Type B pancreatic cell (in vitro differentiated cells): ENCODE measurements around the gene GNPDA1. TPM values are rescaled to one million over a fixed set of nuclear protein-coding genes. Genes with fewer than 3 reads are reported as not detected.
"Not testable (repeated sequence)": the region's sequence is repeated elsewhere in the genome, so short reads cannot be mapped to it uniquely, and the experiment has no call there.

Experiments used
- DNase-seq: peaks from one replicate; pipeline ENCODE4 v3.0.0; 2021; ENCODE audit warnings: mixed read lengths; ENCODE audit not compliant: unreplicated experiment; ENCODE audit errors: extremely low spot score
- H3K27ac Mint-ChIP-seq: 2 replicates; pipeline ENCODE4 v1.8.0; 2021; ENCODE audit warnings: mild to moderate bottlenecking, mixed read lengths
- H3K27me3 Mint-ChIP-seq: 2 replicates; pipeline ENCODE4 v1.8.0; 2021; ENCODE audit warnings: mixed read lengths
- H3K36me3 Mint-ChIP-seq: 2 replicates; pipeline ENCODE4 v1.8.0; 2021; ENCODE audit warnings: mixed read lengths
- H3K4me1 Mint-ChIP-seq: one replicate; pipeline ENCODE4 v1.8.0; 2021; ENCODE audit warnings: mixed read lengths; ENCODE audit not compliant: unreplicated experiment
- H3K4me3 Mint-ChIP-seq: 2 replicates; pipeline ENCODE4 v1.8.0; 2021; ENCODE audit warnings: mild to moderate bottlenecking, mixed read lengths
- H3K9me3 Mint-ChIP-seq: 2 replicates; pipeline ENCODE4 v1.8.0; 2021; ENCODE audit warnings: mixed read lengths
- CTCF ChIP-seq: fragments of 200-600 bp; sonication (generic); conservative IDR thresholded peaks from 2 replicates; pipeline ENCODE4 v1.5.0; 2021; ENCODE audit warnings: antibody characterized with exemption, mild to moderate bottlenecking
- total RNA-seq: library from RNA; stranded (reverse); gene quantifications from 2 replicates; pipeline ENCODE4 v1.2.1, GENCODE V29; 2021; ENCODE audit warnings: low replicate concordance

Gene GNPDA1
- total RNA-seq, 1 donor from 2014 or later: 50.4 TPM

GRCh38 chr5:142053426-142054151 is 40.8 kb upstream of the GNPDA1 start:
- peaks cover 23% of the 10 kb centered on the region for H3K4me1 Mint-ChIP-seq
- no peak overlapping the region for H3K4me3 Mint-ChIP-seq
- DNase-seq: no peak
- no peaks in the 10 kb centered on the region for H3K36me3 Mint-ChIP-seq
- H3K9me3 Mint-ChIP-seq: no peaks in the 10 kb centered on the region
- no peak for TF ChIP-seq CTCF
- H3K27ac Mint-ChIP-seq: peak overlapping the region; percentile 9
- no peaks in the 10 kb centered on the region for H3K27me3 Mint-ChIP-seq

GRCh38 chr5:142052026-142052425 is 39.2 kb upstream of the GNPDA1 start:
- DNase-seq, H3K36me3 Mint-ChIP-seq, H3K4me3 Mint-ChIP-seq, H3K27ac Mint-ChIP-seq, H3K27me3 Mint-ChIP-seq, H3K9me3 Mint-ChIP-seq: not testable (repeated sequence)
- H3K4me1 Mint-ChIP-seq: peaks cover 23% of the 10 kb centered on the region

- DNase-seq: no peak
- Mint-ChIP-seq H3K27ac (peak overlapping the region; percentile 61), H3K27me3 (no peaks in the 10 kb centered on the region), H3K9me3 (no peaks in the 10 kb centered on the region), H3K36me3 (no peaks in the 10 kb centered on the region), H3K4me1 (peaks cover 1% of the 10 kb centered on the region), H3K4me3 (peak overlapping the region; percentile 10)
- TF ChIP-seq CTCF: no peak
Measured at GRCh38 chr5:142048272-142048671, 35.4 kb upstream of the GNPDA1 start.

GRCh38 chr5:142046191-142046590 is 33.4 kb upstream of the GNPDA1 start:
- no peak overlapping the region for H3K4me3 Mint-ChIP-seq
- peak overlapping the region; percentile 84 for H3K27ac Mint-ChIP-seq
- no peaks in the 10 kb centered on the region for H3K27me3 Mint-ChIP-seq

GRCh38 chr5:142040881-142041280 is 28.1 kb upstream of the GNPDA1 start:
- not testable (repeated sequence) for H3K36me3 Mint-ChIP-seq, DNase-seq, H3K4me3 Mint-ChIP-seq, H3K4me1 Mint-ChIP-seq, H3K27me3 Mint-ChIP-seq, H3K9me3 Mint-ChIP-seq
- H3K27ac Mint-ChIP-seq: peak overlapping the region; percentile 54

More at GRCh38 chr5:142046191-142046590, 33.4 kb upstream of the GNPDA1 start:
- no peaks in the 10 kb centered on the region for H3K9me3 Mint-ChIP-seq
- no peaks in the 10 kb centered on the region for H3K4me1 Mint-ChIP-seq
- no peak for TF ChIP-seq CTCF
- DNase-seq: no peak
- no peaks in the 10 kb centered on the region for H3K36me3 Mint-ChIP-seq

- TF ChIP-seq CTCF: no peak
- H3K27me3 Mint-ChIP-seq: no peaks in the 10 kb centered on the region
- no peaks in the 10 kb centered on the region for H3K36me3 Mint-ChIP-seq
- no peaks in the 10 kb centered on the region for H3K4me1 Mint-ChIP-seq
- no peaks in the 10 kb centered on the region for H3K9me3 Mint-ChIP-seq
- no peak overlapping the region for H3K4me3 Mint-ChIP-seq
- peak overlapping the region; percentile 54 for H3K27ac Mint-ChIP-seq
- no peak for DNase-seq
Measured at GRCh38 chr5:142040285-142040684, 27.5 kb upstream of the GNPDA1 start.
